CD4-positive, alpha-beta T cell (primary cell): ENCODE results near the gene GABRP. TPM values are rescaled to one million over a fixed set of nuclear protein-coding genes. Genes with fewer than 3 reads are reported as not detected.

Experiments
- ATAC-seq: fragments of 200-7000 bp; cut with Tn5 transposase; one replicate; pipeline ENCODE4 v1.10.0; 2022; ENCODE audit warnings: mild to moderate bottlenecking; ENCODE audit not compliant: poor library complexity
- CTCF ChIA-PET: fragments of 350-600 bp; sonication (Branson Sonifier 250); formaldehyde crosslinking; loops from one replicate; lab custom pipeline; 2021; ENCODE audit warnings: antibody characterized with exemption, inconsistent platforms; lab: Charles Lee
- POLR2A ChIA-PET: fragments of 350-600 bp; sonication (Branson Sonifier 250); formaldehyde crosslinking; loops from one replicate; lab custom pipeline; 2021; ENCODE audit warnings: antibody characterized with exemption, inconsistent platforms; lab: Charles Lee
- DNase-seq, 14 experiments: peaks; one replicate each; pipeline ENCODE4 v3.0.0-alpha.2; 2013 to 2020; ENCODE audit warnings: mixed read lengths in 2 of 14
- H3K27ac ChIP-seq, 2 donors: one replicate each; pipeline versions ENCODE4 v1.5.1 to v1.7.0; 2013; ENCODE audit warnings: low read length in 2 of 2, low read depth in 1 of 2, mild to moderate bottlenecking in 1 of 2
- H3K27me3 ChIP-seq, 2 experiments: 1 replicate in 1 of 2; 2 replicates in 1 of 2; pipeline versions ENCODE4 v1.6.1 to v1.7.0; 2013; ENCODE audit warnings: low read length in 2 of 2, control low read depth in 1 of 2, mild to moderate bottlenecking in 1 of 2, moderate library complexity in 1 of 2; ENCODE audit not compliant: insufficient read depth in 2 of 2, control insufficient read depth in 1 of 2
- H3K36me3 ChIP-seq: one replicate; pipeline ENCODE4 v1.6.1; 2013; ENCODE audit warnings: low read length, control low read depth; ENCODE audit not compliant: insufficient read depth
- H3K4me1 ChIP-seq: one replicate; pipeline ENCODE4 v1.6.1; 2013; ENCODE audit warnings: low read length, control low read depth; ENCODE audit not compliant: insufficient read depth
- H3K4me3 ChIP-seq: one replicate; pipeline ENCODE4 v1.5.1; 2013; ENCODE audit warnings: mild to moderate bottlenecking, low read length, moderate library complexity
- H3K9me3 ChIP-seq, 2 experiments: 1 replicate in 1 of 2; 2 replicates in 1 of 2; pipeline versions ENCODE4 v1.6.1 to v1.7.0; 2013; ENCODE audit warnings: low read length in 2 of 2, mild to moderate bottlenecking in 2 of 2, control low read depth in 1 of 2, moderate library complexity in 1 of 2; ENCODE audit not compliant: control insufficient read depth in 1 of 2, insufficient read depth in 1 of 2
- H3K27ac Mint-ChIP-seq: one replicate; pipeline ENCODE4 v1.8.0; 2020; ENCODE audit warnings: mixed read lengths
- H3K27me3 Mint-ChIP-seq: one replicate; pipeline ENCODE4 v1.8.0; 2021; ENCODE audit warnings: mixed read lengths
- H3K36me3 Mint-ChIP-seq: one replicate; pipeline ENCODE4 v1.8.0; 2021; ENCODE audit warnings: low read depth, mixed read lengths
- H3K4me1 Mint-ChIP-seq: one replicate; pipeline ENCODE4 v1.8.0; 2021; ENCODE audit warnings: low read depth, mixed read lengths
- H3K4me3 Mint-ChIP-seq: one replicate; pipeline ENCODE4 v1.8.0; 2020; ENCODE audit warnings: mild to moderate bottlenecking, mixed read lengths
- H3K9me3 Mint-ChIP-seq: one replicate; pipeline ENCODE4 v1.8.0; 2020; ENCODE audit warnings: mixed read lengths
- CTCF ChIP-seq: fragments of 200-600 bp; IDR thresholded peaks from one replicate; pipeline ENCODE4 v1.8.0; 2022; ENCODE audit warnings: antibody characterized with exemption, mild to moderate bottlenecking
- intact Hi-C, 2 experiments: fragments of 100-400 bp; cut with DNase I in 1 of 2; cut with micrococcal nuclease in 1 of 2; formaldehyde crosslinking; loops; one replicate each; pipeline versions ENCODE4 v1.15.1 to v1.9.0; 2023 to 2025; cut with DNase I, micrococcal nuclease
- total RNA-seq, 174 experiments: library from RNA in 2 of 174; stranded (reverse) in 2 of 174; gene quantifications; one replicate each; pipeline ENCODE4 v1.2.3 and lab custom pipeline; 2021 to 2026

Gene GABRP
- total RNA-seq, 2 experiments from 2014 or later = not detected

- DNase-seq (no peak), ATAC-seq (no peak)
- Histone ChIP-seq H3K4me1 (no peaks in the 10 kb centered on the region), H3K4me3 (no peak overlapping the region), H3K27me3 (no peaks in the 10 kb centered on the region), H3K36me3 (no peaks in the 10 kb centered on the region), H3K27ac (no peak overlapping the region), H3K9me3 (no peaks in the 10 kb centered on the region)
- Mint-ChIP-seq H3K36me3 (no peaks in the 10 kb centered on the region), H3K27ac (no peak overlapping the region), H3K4me3 (no peak overlapping the region), H3K4me1 (no peaks in the 10 kb centered on the region), H3K9me3 (no peaks in the 10 kb centered on the region), H3K27me3 (peaks cover 5% of the 10 kb centered on the region)
- ChIA-PET CTCF (no interaction called here), POLR2A (no interaction called here)
- no peak for TF ChIP-seq CTCF
- intact Hi-C loops = no loop called here
These were observed 8.7 kb upstream of the GABRP start for GRCh38 chr5:170774831-170775230.

- Histone ChIP-seq H3K27me3 (peaks cover 0 to 6% of the 10 kb centered on the region in 2 experiments), H3K4me1 (no peaks in the 10 kb centered on the region), H3K9me3 (no peaks in the 10 kb centered on the region), H3K4me3 (no peak overlapping the region), H3K27ac (no peak overlapping the region), H3K36me3 (no peaks in the 10 kb centered on the region)
- Mint-ChIP-seq H3K36me3 (no peaks in the 10 kb centered on the region), H3K27me3 (no peaks in the 10 kb centered on the region), H3K4me3 (no peak overlapping the region), H3K4me1 (no peaks in the 10 kb centered on the region), H3K9me3 (no peaks in the 10 kb centered on the region), H3K27ac (no peak overlapping the region)
- no peak for TF ChIP-seq CTCF
- ChIA-PET CTCF (no interaction called here), POLR2A (no interaction called here)
- ATAC-seq (no peak), DNase-seq (no peak)
- intact Hi-C loops = no loop called here
These were observed 1.6 kb upstream of the GABRP start for GRCh38 chr5:170781946-170782345.

- Histone ChIP-seq H3K36me3 (no peaks in the 10 kb centered on the region), H3K4me3 (no peak overlapping the region)
- H3K36me3 Mint-ChIP-seq = no peaks in the 10 kb centered on the region
These were observed 1.1 kb upstream of the GABRP start for GRCh38 chr5:170782438-170782837.

More at GRCh38 chr5:170782438-170782837, 1.1 kb upstream of the GABRP start:
- H3K27ac Mint-ChIP-seq = no peak overlapping the region
- H3K4me3 Mint-ChIP-seq = no peak overlapping the region
- no peaks in the 10 kb centered on the region for H3K9me3 Mint-ChIP-seq
- H3K27ac ChIP-seq = no peak overlapping the region
- H3K4me1 ChIP-seq = no peaks in the 10 kb centered on the region
- H3K4me1 Mint-ChIP-seq = no peaks in the 10 kb centered on the region
- ChIA-PET CTCF (no interaction called here), POLR2A (no interaction called here)
- H3K27me3 ChIP-seq = peaks cover 2 to 6% of the 10 kb centered on the region in 2 experiments
- DNase-seq (no peak), ATAC-seq (no peak)
- no peak for TF ChIP-seq CTCF
- H3K9me3 ChIP-seq = no peaks in the 10 kb centered on the region
- H3K27me3 Mint-ChIP-seq = no peaks in the 10 kb centered on the region
- intact Hi-C loops = no loop called here
